Trophoblast cell (in vitro differentiated cells and primary cell): ENCODE measurements around the gene RSPO3.

Source experiments
- DNase-seq, 2 donors: peaks; one replicate each; pipeline ENCODE4 v3.0.0-alpha.2; 2016
- H2AFZ ChIP-seq: 2 replicates; pipeline ENCODE4 v1.6.1; 2013; ENCODE audit warnings: low read length, moderate library complexity, mild to moderate bottlenecking; ENCODE audit not compliant: insufficient read depth, poor library complexity
- H2AK5ac ChIP-seq: 2 replicates; pipeline ENCODE4 v1.6.1; 2013; ENCODE audit warnings: mild to moderate bottlenecking, low read length
- H2BK120ac ChIP-seq: 2 replicates; pipeline ENCODE4 v1.6.1; 2013; ENCODE audit warnings: low read length, mild to moderate bottlenecking, moderate library complexity; ENCODE audit not compliant: insufficient read depth, poor library complexity
- H2BK12ac ChIP-seq: 2 replicates; pipeline ENCODE4 v1.6.1; 2013; ENCODE audit warnings: mild to moderate bottlenecking, low read length, moderate library complexity
- H2BK5ac ChIP-seq: 2 replicates; pipeline ENCODE4 v1.6.1; 2013; ENCODE audit warnings: low read length, low read depth, moderate library complexity, mild to moderate bottlenecking; ENCODE audit not compliant: poor library complexity
- H3K14ac ChIP-seq: 2 replicates; pipeline ENCODE4 v1.6.1; 2013; ENCODE audit warnings: mild to moderate bottlenecking, low read length
- H3K18ac ChIP-seq: 2 replicates; pipeline ENCODE4 v1.6.1; 2013; ENCODE audit warnings: mild to moderate bottlenecking, low read length
- H3K23ac ChIP-seq: 2 replicates; pipeline ENCODE4 v1.6.1; 2013; ENCODE audit warnings: low read length
- H3K27ac ChIP-seq: 2 replicates; pipeline ENCODE4 v1.5.1; 2013; ENCODE audit warnings: low read depth, mild to moderate bottlenecking, inconsistent platforms, low read length, moderate library complexity
- H3K27me3 ChIP-seq: 2 replicates; pipeline ENCODE4 v1.6.1; 2013; ENCODE audit warnings: inconsistent platforms, mild to moderate bottlenecking, low read length, moderate library complexity; ENCODE audit not compliant: insufficient read depth
- H3K36me3 ChIP-seq, 2 experiments: 1 replicate in 1 of 2; 2 replicates in 1 of 2; pipeline ENCODE4 v1.6.1; 2013; ENCODE audit warnings: low read length in 2 of 2, mild to moderate bottlenecking in 2 of 2, moderate library complexity in 1 of 2; ENCODE audit not compliant: insufficient read depth in 2 of 2, control insufficient read depth in 1 of 2
- H3K4ac ChIP-seq: 2 replicates; pipeline ENCODE4 v1.6.1; 2013; ENCODE audit warnings: low read depth, mild to moderate bottlenecking, low read length, moderate library complexity
- H3K4me1 ChIP-seq, 2 experiments: 1 replicate in 1 of 2; 2 replicates in 1 of 2; pipeline ENCODE4 v1.6.1; 2013; ENCODE audit warnings: low read length in 2 of 2, mild to moderate bottlenecking in 2 of 2, moderate library complexity in 1 of 2; ENCODE audit not compliant: insufficient read depth in 2 of 2, control insufficient read depth in 1 of 2
- H3K4me2 ChIP-seq: 2 replicates; pipeline ENCODE4 v1.6.1; 2013; ENCODE audit warnings: inconsistent platforms, mild to moderate bottlenecking, low read length, moderate library complexity
- H3K4me3 ChIP-seq: 2 replicates; pipeline ENCODE4 v1.5.1; 2013; ENCODE audit warnings: mild to moderate bottlenecking, low read depth, low read length, inconsistent platforms
- H3K79me1 ChIP-seq: one replicate; pipeline ENCODE4 v1.6.1; 2013; ENCODE audit warnings: low read length
- H3K79me2 ChIP-seq: 2 replicates; pipeline ENCODE4 v1.6.1; 2013; ENCODE audit warnings: low read length, mild to moderate bottlenecking; ENCODE audit not compliant: control insufficient read depth, insufficient read depth, poor library complexity
- H3K9ac ChIP-seq: 2 replicates; pipeline ENCODE4 v1.6.1; 2013; ENCODE audit warnings: mild to moderate bottlenecking, low read length
- H3K9me3 ChIP-seq: 2 replicates; pipeline ENCODE4 v1.6.1; 2013; ENCODE audit warnings: low read depth, mild to moderate bottlenecking, control low read depth, inconsistent platforms, low read length; ENCODE audit not compliant: insufficient read depth
- H4K12ac ChIP-seq: 2 replicates; pipeline ENCODE4 v1.6.1; 2013; ENCODE audit warnings: low read depth, mild to moderate bottlenecking, low read length, moderate library complexity
- H4K8ac ChIP-seq: 2 replicates; pipeline ENCODE4 v1.6.1; 2013; ENCODE audit warnings: low read depth, mild to moderate bottlenecking, low read length, moderate library complexity
- H4K91ac ChIP-seq: one replicate; pipeline ENCODE4 v1.6.1; 2013; ENCODE audit warnings: low read depth, mild to moderate bottlenecking, low read length, moderate library complexity
- WGBS: extraction: QIAGEN DNeasy Blood & Tissue Kit; methylation state at CpG from one replicate; pipeline ENCODE4 v1.1.7; 2013; ENCODE audit warnings: missing lambda C conversion rate; ENCODE audit not compliant: insufficient read length, insufficient coverage; ENCODE audit errors: extremely low coverage; 5-methylcytosine and 5-hydroxymethylcytosine counted together

The RSPO3 gene

GRCh38 chr6:127120023-127120786, 1.7 kb downstream of the RSPO3 start:
- Histone ChIP-seq H3K9me3 (no peaks in the 10 kb centered on the region), H2AK5ac (no peak overlapping the region), H3K4me2 (peak overlapping the region; percentile 73), H3K4me3 (no peak overlapping the region), H3K27ac (no peak overlapping the region), H3K4ac (no peak overlapping the region), H3K79me2 (no peaks in the 10 kb centered on the region), H3K27me3 (peaks cover 44% of the 10 kb centered on the region), H3K23ac (no peak overlapping the region), H2AFZ (no peak overlapping the region), H3K18ac (no peak overlapping the region), H4K12ac (no peak overlapping the region), H2BK120ac (no peak overlapping the region), H4K91ac (no peak overlapping the region), H3K14ac (no peak overlapping the region), H3K79me1 (no peaks in the 10 kb centered on the region), H3K4me1 (peaks cover 5 to 11% of the 10 kb centered on the region in 2 experiments), H3K36me3 (no peaks in the 10 kb centered on the region), H3K9ac (no peak overlapping the region), H4K8ac (no peak overlapping the region), H2BK12ac (no peak overlapping the region), H2BK5ac (no peak overlapping the region)
- WGBS = no CpG with 5 or more reads among the region's 37 CpGs
- DNase-seq = no peak

- H3K14ac ChIP-seq = no peak overlapping the region
- DNase-seq = peak; percentile 49 to 77
- H4K8ac ChIP-seq = no peak overlapping the region
- H3K23ac ChIP-seq = no peak overlapping the region
- H3K27me3 ChIP-seq = peaks cover 42% of the 10 kb centered on the region
- no peak overlapping the region for H3K4me3 ChIP-seq
- H4K12ac ChIP-seq = no peak overlapping the region
- H3K27ac ChIP-seq = no peak overlapping the region
- H3K9me3 ChIP-seq = no peaks in the 10 kb centered on the region
- H3K79me1 ChIP-seq = no peaks in the 10 kb centered on the region
- no peak overlapping the region for H2BK5ac ChIP-seq
- no CpG with 5 or more reads among the region's 35 CpGs for WGBS
- no peak overlapping the region for H2AFZ ChIP-seq
- H3K79me2 ChIP-seq = no peaks in the 10 kb centered on the region
- no peak overlapping the region for H3K18ac ChIP-seq
- H2BK12ac ChIP-seq = no peak overlapping the region
- H4K91ac ChIP-seq = no peak overlapping the region
- no peak overlapping the region for H2BK120ac ChIP-seq
- H3K9ac ChIP-seq = no peak overlapping the region
- peaks cover 5 to 11% of the 10 kb centered on the region in 2 experiments for H3K4me1 ChIP-seq
- no peak overlapping the region for H3K4ac ChIP-seq
- no peak overlapping the region for H2AK5ac ChIP-seq
- H3K36me3 ChIP-seq = no peaks in the 10 kb centered on the region
- H3K4me2 ChIP-seq = peak overlapping the region; percentile 73
Measured at GRCh38 chr6:127120787-127121636, 2.5 kb downstream of the RSPO3 start.

- Histone ChIP-seq H3K4me3 (no peak overlapping the region), H3K9me3 (no peaks in the 10 kb centered on the region), H3K23ac (no peak overlapping the region), H4K8ac (no peak overlapping the region), H3K4me1 (peaks cover 5 to 11% of the 10 kb centered on the region in 2 experiments), H2AFZ (no peak overlapping the region), H2BK5ac (no peak overlapping the region), H2BK12ac (no peak overlapping the region), H3K27me3 (peaks cover 39% of the 10 kb centered on the region), H3K79me1 (no peaks in the 10 kb centered on the region), H4K12ac (no peak overlapping the region), H3K36me3 (no peaks in the 10 kb centered on the region), H2AK5ac (no peak overlapping the region), H3K14ac (no peak overlapping the region), H2BK120ac (no peak overlapping the region), H3K4me2 (no peak overlapping the region), H3K4ac (no peak overlapping the region), H3K79me2 (no peaks in the 10 kb centered on the region), H4K91ac (no peak overlapping the region), H3K27ac (no peak overlapping the region), H3K9ac (no peak overlapping the region), H3K18ac (no peak overlapping the region)
- WGBS = no CpG with 5 or more reads among the region's 3 CpGs
- DNase-seq = no peak
Measured at GRCh38 chr6:127121637-127121960, 3.1 kb downstream of the RSPO3 start.

GRCh38 chr6:127124172-127124571, 5.7 kb downstream of the RSPO3 start:
- Histone ChIP-seq H4K12ac (no peak overlapping the region), H2AFZ (no peak overlapping the region), H3K36me3 (no peaks in the 10 kb centered on the region), H3K23ac (no peak overlapping the region), H3K79me2 (no peaks in the 10 kb centered on the region), H3K27ac (no peak overlapping the region), H3K9ac (no peak overlapping the region), H3K4me3 (no peak overlapping the region), H3K4me1 (peaks cover 5 to 10% of the 10 kb centered on the region in 2 experiments), H4K8ac (no peak overlapping the region), H2AK5ac (no peak overlapping the region), H3K9me3 (no peaks in the 10 kb centered on the region), H3K79me1 (no peaks in the 10 kb centered on the region), H3K4ac (no peak overlapping the region), H3K18ac (no peak overlapping the region), H4K91ac (no peak overlapping the region), H2BK5ac (no peak overlapping the region), H2BK12ac (no peak overlapping the region), H3K14ac (no peak overlapping the region), H3K4me2 (no peak overlapping the region), H3K27me3 (peaks cover 20% of the 10 kb centered on the region), H2BK120ac (no peak overlapping the region)
- no peak for DNase-seq
